KBM-7 (cell line): ENCODE data around the gene MAD1L1.

Experiments
- DNase-seq: peaks from one replicate; pipeline ENCODE4 v3.0.0-alpha.2; 2015
- in situ Hi-C: fragments of 300-500 bp; cut with MboI; formaldehyde crosslinking; loops from 2 replicates; pipeline ENCODE4 v1.14.3; 2020; ENCODE audit warnings: low sequenced_read_pairs, low pct_unique_long_range_greater_than_20kb, mixed read lengths

MAD1L1 gene

DNA sequence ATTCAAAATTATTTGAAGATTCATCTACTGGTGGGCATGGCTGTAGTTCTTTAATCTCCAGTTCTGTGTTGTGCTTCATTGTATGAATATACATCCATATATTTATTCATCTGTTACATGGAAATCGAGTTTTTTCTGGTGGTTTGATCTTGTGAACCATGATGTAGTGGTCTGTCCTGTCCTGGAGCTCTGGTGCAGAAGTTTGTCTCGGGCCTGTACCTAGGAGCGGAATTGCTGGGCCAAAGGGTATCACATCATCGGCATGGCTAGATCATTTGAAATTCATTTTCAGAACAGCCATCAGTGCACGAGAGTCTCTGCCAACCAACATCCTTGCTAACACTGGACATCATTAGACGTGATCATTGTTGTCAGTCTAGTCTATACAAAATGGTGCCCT lies 455.6 kb downstream of the MAD1L1 start:
- in situ Hi-C loops = no loop called here
- DNase-seq = no peak

DNA sequence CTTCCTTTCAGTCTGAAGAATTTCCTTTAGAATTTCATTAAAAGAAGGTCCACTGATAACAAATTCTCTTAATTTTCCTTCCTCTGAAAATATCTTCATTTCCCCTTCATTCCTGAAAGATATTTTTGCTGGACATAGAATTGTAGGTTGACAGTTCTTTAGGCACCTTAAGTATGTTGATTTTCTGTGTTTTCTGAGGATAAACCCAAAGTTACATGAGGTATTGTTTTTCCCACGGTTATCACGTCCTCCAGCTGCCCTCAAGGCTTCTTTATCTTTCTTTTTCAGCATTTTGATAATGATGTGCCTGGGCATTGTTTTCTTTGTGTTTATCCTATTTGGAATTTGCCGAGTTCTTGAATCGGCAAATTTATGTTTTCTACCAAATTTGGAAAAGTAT lies 457.4 kb downstream of the MAD1L1 start:
- in situ Hi-C loops = no loop called here
- DNase-seq = no peak

DNA sequence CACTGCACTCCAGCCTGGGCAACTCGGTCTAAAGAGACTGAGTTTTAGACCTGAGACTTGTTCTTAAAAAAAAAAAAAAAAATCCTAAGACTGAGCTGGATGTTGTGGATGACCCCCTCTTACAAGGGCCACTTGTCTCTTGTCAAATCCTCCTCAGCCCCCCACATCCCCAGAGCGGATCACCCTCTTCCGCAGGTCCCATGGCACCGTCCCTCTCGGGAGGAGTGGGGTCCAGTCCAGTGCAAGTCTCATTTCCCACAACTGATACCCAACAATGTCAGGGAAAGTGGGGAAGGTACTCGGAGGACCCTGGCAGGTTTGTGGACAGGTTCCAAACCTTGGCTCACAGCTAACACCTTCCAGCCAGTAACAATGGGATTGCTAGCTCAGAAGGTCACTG lies 462.4 kb downstream of the MAD1L1 start:
- in situ Hi-C loops = no loop called here
- DNase-seq = no peak

DNA sequence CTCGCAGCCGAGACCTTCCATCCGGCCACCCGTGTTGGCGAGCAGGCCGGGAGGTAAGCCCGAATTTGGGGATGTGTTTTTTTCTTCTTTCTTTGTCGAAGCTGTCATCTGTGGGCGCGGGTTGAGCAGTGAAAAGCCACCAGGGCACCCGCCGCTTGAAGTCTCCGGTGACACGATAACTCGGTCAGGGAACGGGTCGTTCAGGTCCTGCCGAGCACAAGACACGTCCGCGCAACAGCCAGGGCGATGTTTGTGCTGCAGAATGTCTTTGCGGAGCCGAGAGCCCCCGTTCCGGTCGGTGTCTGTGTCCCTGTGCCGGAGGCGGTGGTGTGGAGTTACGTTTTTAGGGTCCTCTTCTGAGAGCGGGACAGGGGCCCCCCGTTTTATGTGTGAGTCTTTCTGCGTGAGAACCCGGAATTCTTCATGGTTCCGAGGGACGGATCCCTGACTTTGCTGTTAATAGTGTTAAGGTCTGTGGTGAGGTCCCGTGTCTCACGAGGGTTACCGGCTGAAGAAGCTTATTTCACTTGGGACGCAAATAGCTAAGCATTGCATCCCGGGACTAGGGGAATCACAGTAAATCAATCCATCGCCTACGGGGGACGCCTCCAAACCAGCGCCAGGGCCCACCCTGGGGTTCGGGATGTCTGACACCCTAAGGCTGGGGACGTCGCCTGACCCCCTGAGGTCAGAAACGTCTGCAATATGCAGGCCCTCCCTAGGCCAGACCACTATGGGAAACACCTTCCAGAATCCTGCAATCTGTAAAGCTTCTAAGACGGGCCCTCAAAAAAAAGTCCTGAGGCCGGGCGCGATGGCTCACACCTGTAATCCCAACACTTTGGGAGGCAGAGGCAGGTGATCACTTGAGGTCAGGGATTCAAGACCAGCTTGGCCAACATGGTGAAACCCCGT lies 463.2 kb downstream of the MAD1L1 start:
- in situ Hi-C loops = no loop called here
- no peak for DNase-seq

DNA sequence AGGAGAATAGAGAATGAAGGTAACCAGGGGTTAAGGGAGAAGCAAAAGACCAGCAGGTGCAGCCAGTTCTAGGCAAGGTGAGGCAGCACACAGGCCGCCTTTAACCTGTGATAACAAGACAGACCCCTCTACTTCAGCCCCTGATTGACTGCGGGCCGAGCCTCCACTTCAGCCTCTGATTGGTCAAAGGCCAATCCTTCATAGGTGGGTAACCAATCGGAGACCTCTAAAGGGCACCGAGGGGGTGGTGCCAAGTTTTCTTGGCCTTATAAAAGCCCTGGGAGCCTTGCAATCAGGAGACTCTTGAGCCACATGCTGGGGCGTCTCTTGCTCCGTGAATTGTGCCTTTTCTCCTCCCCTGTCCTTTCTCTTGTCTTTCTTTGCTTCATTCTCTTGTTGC lies 463.9 kb downstream of the MAD1L1 start:
- DNase-seq = no peak
- in situ Hi-C loops = no loop called here

DNA sequence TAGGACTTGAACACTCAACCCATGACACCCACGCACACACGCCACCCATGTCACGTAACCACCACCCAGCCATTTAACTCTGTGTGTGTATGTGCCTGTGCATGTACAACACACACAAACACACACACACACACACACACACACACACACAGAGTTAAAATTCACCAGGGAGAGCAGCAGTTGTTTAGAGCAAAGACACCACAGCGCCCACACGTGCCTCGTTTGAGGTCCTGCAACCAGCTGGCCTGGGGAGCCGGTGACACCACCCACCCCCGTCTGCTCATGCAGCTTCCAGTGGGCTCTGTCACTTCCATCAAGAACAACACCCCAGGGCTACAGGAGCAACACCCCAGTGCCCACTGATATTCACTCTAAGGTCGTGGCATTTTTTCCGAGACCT lies 465.2 kb downstream of the MAD1L1 start:
- in situ Hi-C loops = no loop called here
- no peak for DNase-seq
